ENCODE data around the gene SFMBT1.

SFMBT1 gene

GRCh38 chr3:52873433-52874159 lies 172.3 kb downstream of the SFMBT1 start:
- H3K4me3 ChIP-seq: no peak overlapping the region
- H3K27ac ChIP-seq: no peak overlapping the region
- DNase-seq (ENCODE audit: low spot score): no peak
- TF ChIP-seq, protein P1, sequence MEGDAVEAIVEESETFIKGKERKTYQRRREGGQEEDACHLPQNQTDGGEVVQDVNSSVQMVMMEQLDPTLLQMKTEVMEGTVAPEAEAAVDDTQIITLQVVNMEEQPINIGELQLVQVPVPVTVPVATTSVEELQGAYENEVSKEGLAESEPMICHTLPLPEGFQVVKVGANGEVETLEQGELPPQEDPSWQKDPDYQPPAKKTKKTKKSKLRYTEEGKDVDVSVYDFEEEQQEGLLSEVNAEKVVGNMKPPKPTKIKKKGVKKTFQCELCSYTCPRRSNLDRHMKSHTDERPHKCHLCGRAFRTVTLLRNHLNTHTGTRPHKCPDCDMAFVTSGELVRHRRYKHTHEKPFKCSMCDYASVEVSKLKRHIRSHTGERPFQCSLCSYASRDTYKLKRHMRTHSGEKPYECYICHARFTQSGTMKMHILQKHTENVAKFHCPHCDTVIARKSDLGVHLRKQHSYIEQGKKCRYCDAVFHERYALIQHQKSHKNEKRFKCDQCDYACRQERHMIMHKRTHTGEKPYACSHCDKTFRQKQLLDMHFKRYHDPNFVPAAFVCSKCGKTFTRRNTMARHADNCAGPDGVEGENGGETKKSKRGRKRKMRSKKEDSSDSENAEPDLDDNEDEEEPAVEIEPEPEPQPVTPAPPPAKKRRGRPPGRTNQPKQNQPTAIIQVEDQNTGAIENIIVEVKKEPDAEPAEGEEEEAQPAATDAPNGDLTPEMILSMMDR (IDR thresholded peaks at IDR 0.05): no peak

- TF ChIP-seq, protein P1 (IDR thresholded peaks at IDR 0.05): no peak
Observed at GRCh38 chr3:52872245-52872644, 173.6 kb downstream of the SFMBT1 start.

GRCh38 chr3:52871761-52872160 lies 174.1 kb downstream of the SFMBT1 start:
- Histone ChIP-seq H3K4me3 (no peak overlapping the region), H3K27ac (no peak overlapping the region)
- TF ChIP-seq, protein P1 (IDR thresholded peaks at IDR 0.05): no peak
- DNase-seq (ENCODE audit: low spot score): no peak

More at GRCh38 chr3:52872245-52872644, 173.6 kb downstream of the SFMBT1 start:
- no peak overlapping the region for H3K27ac ChIP-seq
- H3K4me3 ChIP-seq: no peak overlapping the region
- DNase-seq (ENCODE audit: low spot score): no peak

DNA sequence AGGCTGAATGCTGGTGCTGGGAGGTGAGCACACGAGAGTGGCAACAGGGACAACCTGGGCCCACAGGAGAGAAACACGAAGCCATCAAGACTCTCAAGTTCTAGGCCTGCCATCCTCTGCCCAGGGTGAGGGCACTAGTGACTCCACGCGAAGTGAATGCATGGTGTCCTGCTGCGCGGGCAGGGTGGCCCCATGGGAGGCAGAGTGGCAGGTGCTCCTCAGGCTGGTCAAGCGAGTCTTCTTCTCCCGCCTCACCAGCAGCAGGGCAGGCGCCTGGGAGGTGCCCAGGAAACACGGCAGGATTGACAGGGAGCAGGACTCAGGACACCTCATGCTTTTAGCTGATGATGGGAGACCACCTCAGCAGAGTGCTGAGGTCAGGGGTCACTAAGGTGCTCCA lies 175.4 kb downstream of the SFMBT1 start:
- no peak overlapping the region for H3K4me3 ChIP-seq
- H3K27ac ChIP-seq: no peak overlapping the region
- DNase-seq (ENCODE audit: low spot score): no peak
- TF ChIP-seq, protein P1 (IDR thresholded peaks at IDR 0.05): no peak

- TF ChIP-seq, protein P1 (IDR thresholded peaks at IDR 0.05): no peak
- no peak for DNase-seq (ENCODE audit: low spot score)
- Histone ChIP-seq H3K4me3 (no peak overlapping the region), H3K27ac (no peak overlapping the region)
Observed at GRCh38 chr3:52866427-52866826, 179.4 kb downstream of the SFMBT1 start.

GRCh38 chr3:52865994-52866393 lies 179.9 kb downstream of the SFMBT1 start:
- no peak for DNase-seq (ENCODE audit: low spot score)
- TF ChIP-seq, protein P1 (IDR thresholded peaks at IDR 0.05): no peak
- no peak overlapping the region for H3K27ac ChIP-seq

DNA sequence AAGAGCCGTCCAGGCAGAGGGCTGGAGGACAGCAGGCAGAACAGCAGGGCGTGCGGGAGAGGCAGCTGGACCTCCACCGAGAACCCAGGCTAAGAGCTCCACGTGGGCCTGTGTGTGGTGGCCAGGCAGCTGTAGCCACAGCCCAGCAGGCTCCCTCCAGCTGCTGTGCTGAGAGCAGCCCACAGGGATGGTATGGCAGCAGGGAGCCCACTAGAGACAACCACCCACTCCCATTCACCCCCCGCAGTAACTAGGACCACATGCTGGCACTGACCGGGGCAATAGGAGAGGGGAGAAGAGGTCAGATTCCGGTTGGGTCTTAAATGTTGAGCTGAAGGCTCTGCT lies 185.5 kb downstream of the SFMBT1 start:
- TF ChIP-seq, protein P1 (IDR thresholded peaks at IDR 0.05): no peak
- DNase-seq (ENCODE audit: low spot score): no peak
- Histone ChIP-seq H3K4me3 (no peak overlapping the region), H3K27ac (no peak overlapping the region)

More at GRCh38 chr3:52865994-52866393, 179.9 kb downstream of the SFMBT1 start:
- H3K4me3 ChIP-seq: no peak overlapping the region

All from coronary artery (tissue), 2 donors.